GM21717 (cell line): ENCODE measurements around the gene SIVA1.

ENCODE experiments used
- ATAC-seq: cut with Tn5 transposase; IDR thresholded peaks from one replicate; pipeline ENCODE4 v1.9.1; 2021; ENCODE audit warnings: mild to moderate bottlenecking, moderate library complexity; ENCODE audit not compliant: unreplicated experiment

Gene SIVA1

DNA sequence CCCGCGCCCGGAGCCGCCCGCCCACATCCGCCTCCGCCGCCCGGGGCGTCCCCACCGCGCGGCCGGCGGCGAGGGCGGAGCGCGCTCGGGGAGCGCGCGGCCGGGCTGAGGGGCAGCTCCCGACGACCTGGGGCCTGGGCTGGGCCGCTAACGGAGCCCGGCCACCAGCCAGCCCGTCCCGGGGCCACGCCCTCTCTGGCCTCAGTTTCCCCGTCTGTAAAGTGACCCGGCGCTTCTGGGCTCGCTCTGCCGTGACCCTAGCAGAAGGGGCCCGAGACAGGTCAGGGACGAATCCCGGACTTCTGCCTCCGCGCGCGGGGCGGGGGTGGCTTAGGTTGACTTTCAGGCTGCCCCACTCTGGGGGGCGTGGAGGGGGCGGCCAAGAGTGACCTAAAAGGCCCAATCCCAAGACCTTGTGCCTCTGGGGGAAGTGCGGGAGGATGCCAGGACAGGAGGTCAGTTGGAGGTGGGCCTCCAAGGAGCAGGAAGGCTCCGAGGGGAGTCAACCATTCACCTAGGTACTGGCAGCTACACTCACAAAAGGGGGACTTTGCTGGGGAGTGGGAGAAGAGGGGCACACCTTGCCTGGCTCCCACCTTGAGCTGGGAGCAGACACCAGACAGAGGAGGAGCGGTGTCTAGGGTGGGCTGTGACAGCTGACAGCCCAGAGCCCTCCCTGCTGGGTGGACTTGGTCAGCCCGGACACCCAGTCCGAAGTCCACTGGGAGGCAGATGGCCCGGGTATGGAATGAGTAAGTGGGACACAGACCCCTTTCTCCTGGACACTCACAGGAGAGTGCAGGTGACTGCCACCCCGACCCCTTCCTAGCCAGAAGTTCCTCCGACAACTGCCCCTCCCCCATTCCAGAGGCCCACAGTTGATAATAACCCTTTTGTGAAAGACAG, 43.1 kb downstream of the SIVA1 start:
- no peak for ATAC-seq

DNA sequence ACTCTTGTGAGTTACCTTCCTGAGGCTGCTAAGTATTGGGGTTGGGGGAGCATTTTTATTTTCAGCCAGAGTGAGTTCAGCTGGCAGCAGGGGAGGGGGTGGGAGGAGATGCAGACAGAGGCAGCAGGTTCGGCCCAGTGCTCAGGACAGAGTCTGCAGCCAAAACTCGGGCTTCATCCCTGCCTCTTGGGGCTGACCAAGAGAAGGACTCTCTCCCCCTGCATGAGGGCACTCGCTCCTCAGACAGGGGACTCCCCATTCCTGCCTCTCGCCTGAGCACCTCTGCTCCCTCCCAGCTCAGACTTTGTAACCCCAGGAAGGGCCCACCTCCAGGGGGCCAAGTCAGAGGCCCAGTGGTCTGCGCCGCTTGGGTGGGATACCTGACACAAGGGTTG, 43.7 kb downstream of the SIVA1 start:
- ATAC-seq: no peak

DNA sequence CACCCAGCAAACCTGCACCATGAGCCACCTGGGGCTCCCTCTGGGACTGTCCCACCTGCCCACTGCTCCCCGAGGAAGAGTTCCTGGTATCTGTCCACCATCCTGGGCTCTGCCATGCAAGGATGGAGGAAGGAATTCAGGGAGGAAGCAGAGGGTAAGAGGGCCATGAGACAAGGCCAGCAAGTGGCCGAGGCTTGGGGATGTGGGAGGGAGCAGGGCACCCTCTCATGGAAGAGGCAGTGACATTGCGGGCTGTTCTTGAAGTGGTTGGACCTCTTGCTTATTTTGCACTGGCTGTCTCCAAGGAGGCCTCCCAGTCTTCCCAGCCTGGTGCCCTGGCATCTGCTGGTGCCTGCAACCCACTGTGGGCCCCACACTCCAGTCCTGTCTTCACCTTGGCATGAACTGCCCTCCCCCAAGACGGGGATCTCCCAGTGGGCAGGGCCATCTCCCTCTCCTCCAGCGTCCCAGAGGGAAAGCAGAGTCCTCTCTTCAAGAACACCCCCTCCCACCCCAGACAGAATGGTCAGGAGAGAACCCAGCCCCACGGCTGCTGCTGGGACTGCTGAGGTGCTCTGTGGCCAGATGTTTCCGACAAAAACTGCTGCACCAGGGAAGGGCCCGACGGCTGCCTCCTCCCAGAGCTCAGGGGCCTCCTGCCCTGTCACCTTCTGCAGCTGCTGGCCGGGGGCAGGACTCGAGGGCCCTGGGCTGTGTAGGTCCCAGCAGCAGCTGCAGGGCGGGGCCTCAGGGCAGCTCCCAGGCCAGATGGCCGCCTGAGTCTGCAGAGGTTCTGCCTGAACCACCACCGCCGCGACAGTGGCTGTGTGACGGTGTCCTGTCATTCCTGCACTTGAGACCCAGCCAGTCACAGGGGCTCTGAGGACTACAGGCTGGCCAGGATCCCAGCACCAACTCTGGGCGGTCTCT, 44.4 kb downstream of the SIVA1 start:
- no peak for ATAC-seq

DNA sequence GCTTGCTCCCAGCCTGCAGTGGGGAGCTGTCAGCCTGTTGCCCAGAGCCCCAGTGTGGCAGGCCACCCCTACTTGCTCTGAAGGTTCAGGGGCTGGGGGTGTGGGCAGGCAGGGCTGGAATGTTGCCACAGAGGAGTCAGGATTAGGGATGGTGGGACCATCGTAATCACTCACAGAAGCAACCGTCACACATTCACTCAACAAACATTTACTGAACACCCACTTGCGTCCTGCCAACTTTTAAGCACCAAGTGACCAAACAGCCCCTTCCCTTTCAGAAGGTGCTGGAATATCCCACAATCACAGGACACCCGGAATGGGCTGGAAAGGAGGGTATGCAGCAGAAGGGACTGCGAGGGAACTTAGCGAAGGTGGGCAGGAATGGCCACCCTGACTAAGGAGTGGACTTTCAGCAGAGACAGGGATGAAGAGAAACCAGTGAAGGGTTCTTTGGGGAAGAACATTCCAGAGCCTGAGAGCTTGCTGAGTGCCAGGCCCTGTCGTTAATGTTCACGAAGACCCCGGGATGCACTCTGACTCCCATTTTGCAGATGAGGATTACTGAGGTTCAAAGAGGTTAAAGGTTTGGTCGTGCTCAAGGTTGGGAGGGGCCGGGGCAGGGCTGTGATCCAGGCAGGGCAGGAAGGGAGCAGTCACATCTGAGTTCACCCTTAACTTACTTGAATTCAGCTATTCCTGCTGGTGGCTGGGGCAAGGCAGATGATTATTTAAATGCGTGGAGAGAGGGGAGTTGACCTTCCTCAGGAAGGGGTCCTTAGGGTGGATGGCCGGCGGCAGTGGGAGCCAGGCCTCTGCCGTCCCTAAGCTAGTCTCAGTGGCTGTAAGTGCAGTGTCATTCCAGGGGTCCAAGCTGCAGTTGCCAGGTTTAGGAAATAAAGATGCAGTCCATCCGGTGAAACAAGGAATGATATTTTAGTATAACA, 45.6 kb downstream of the SIVA1 start:
- no peak for ATAC-seq

DNA sequence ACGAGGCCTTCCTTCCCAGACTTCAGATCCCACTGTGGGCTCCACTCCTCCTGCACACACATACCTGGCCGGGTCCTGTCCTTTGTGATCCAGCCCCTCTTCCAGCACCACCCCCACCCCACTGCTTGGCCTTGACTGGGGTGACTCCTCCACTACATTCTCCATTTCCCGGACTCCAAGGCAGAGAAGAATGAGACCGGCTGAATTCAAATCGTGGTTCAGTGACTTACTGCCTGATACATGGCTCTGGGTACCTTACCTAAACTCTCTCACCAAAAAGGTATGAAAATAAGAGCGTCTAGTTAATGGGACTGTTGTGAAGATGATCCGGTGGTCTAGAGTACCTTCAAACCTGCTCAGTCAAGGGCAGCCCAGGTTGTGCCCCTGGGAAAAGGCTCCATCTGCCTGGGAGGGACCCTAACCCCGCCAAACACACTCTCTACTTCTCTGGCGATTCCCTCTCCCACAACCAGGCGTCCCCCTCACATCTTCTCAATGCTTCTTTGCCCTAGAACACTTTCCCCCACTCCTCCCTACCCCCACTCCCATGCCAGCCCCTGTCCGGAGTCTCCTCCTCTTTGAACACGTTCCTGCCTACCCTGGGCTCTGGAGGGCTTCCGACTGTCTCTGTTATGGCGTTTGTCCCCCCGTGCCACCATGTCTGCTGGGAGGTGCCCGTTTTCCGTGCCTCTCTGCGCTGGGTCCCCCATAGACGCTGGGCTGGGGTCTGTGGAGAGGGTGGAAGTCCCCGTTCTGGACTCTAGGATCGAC, 46.5 kb downstream of the SIVA1 start:
- no peak for ATAC-seq

DNA sequence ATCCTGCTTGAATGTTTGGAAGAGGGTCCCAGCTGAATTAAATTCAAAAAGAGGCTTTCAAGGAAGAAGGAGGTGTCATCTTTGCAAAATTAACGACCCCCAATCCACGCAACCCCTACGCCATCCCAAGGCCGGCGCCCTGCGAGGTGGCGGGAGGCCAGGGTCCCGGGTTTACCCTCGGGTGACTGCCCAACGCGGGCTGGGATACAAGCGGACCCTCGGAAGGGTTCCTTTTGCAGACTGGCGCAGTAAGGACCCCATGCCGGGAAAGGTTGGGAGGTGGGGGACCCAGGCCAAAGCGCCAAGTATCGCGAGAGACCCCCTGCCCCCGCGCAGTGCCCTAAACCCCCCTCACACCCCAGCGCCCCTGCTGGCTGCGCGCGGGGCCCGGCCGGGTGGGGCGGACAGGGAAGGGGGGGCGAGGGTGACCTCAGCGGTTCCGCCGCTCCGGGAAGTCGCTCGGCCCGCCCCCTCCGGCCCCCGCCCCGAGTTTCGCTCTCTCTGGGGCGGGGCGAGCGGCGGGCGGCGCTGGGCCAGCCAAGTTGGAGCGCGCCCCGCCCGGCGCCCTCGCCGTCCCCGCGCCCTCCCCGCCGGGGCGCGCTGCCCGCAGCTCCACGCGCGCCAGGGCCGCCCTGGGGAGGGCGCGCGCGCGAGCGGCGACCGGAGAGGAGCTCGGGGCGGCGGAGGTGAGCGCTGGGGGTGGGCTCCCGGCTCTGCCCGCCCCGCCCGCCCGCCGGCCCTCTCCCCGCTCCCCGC, 47.2 kb downstream of the SIVA1 start:
- ATAC-seq: peak; percentile 40

DNA sequence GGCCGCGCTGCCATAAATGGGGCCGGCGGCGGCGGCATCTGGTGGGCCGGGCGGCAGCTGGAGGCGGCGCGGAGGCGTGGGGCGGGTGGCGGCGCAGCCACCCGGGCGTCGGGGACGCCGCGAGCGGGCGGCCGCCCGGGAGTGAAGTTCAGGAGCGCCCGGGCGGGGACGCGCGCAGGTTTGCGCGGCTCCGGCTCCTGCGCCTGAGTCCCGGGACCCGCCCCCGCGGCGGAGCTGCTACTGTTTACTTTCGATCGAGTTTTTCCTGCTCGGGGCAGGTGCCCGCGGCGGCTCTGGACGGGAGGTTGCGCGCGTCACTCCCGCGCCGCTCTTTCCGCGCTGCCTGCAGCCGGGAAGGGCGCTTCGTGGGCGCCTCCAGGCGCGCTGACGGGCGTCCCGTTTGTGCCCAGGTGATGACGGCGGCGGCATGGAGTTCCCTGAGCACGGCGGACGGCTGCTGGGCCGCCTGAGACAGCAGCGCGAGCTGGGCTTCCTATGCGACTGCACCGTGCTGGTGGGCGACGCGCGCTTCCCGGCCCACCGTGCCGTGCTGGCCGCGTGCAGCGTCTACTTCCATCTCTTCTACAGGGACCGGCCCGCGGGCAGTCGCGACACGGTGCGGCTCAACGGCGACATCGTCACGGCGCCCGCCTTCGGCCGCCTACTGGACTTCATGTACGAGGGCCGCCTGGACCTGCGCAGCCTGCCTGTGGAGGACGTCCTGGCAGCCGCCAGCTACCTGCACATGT, 48.0 kb downstream of the SIVA1 start, which contains the start of gene ZBTB42:
TSS of gene ZBTB42 (plus strand) at position 331 of the 749 bp plus-strand sequence. CDS start at position 428, 97 bp downstream.
- peak; percentile 29 for ATAC-seq

DNA sequence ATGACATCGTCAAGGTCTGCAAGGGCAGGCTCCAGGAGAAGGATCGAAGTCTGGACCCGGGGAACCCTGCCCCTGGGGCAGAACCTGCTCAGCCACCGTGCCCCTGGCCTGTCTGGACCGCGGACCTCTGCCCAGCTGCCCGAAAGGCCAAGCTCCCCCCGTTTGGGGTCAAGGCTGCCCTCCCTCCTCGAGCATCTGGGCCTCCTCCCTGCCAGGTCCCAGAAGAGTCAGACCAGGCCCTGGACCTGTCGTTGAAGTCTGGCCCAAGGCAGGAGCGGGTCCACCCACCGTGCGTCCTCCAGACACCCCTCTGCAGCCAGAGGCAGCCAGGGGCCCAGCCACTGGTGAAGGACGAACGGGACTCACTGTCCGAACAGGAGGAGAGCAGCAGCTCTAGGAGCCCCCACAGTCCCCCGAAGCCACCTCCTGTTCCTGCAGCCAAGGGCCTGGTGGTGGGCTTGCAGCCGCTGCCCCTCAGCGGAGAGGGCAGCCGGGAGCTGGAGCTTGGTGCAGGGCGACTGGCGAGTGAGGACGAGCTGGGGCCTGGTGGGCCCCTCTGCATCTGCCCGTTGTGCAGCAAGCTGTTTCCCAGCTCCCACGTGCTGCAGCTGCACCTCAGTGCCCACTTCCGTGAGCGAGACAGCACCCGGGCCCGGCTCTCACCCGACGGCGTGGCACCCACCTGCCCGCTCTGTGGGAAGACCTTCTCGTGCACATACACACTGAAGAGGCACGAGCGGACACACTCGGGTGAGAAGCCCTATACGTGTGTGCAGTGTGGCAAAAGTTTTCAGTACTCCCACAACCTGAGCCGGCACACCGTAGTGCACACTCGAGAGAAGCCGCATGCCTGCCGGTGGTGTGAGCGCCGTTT, 48.8 kb downstream of the SIVA1 start:
- ATAC-seq: no peak

DNA sequence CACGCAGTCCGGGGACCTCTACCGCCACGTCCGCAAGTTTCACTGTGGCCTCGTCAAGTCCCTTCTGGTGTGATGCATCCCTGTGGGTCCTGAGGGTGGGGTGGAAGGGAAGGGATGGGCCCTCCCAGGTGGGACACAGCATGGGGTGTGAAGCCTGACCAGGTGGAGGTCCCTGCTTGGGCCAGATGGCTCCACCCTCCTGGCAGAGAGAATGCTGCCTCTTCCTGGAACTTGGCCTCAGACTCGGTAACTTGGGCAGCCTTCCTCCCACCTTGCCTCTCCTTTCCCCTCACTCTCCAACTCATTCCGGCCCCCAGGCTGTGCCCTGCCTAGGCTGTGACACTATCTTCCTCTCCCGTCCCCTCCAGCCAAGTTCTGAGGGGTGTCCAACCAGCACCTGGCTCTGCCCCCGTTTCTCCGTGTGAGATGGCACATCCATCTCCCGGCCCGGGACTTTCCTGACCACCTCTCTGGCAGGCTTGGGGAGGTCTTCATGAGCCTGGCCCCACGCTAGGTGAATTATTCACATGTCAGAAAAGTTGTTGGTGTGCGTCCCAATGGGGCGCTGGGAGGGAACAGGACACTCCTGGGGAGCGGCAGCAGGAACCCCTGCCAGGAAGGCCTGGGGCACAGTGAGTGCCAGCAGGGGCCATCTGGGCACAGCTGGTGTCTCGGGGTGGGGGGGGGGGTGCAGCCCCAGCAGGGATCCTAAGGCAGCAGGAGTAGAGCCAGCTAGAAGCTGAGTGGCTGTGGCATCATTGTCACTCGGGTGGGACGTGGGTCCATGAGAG, 49.6 kb downstream of the SIVA1 start:
- ATAC-seq: no peak

DNA sequence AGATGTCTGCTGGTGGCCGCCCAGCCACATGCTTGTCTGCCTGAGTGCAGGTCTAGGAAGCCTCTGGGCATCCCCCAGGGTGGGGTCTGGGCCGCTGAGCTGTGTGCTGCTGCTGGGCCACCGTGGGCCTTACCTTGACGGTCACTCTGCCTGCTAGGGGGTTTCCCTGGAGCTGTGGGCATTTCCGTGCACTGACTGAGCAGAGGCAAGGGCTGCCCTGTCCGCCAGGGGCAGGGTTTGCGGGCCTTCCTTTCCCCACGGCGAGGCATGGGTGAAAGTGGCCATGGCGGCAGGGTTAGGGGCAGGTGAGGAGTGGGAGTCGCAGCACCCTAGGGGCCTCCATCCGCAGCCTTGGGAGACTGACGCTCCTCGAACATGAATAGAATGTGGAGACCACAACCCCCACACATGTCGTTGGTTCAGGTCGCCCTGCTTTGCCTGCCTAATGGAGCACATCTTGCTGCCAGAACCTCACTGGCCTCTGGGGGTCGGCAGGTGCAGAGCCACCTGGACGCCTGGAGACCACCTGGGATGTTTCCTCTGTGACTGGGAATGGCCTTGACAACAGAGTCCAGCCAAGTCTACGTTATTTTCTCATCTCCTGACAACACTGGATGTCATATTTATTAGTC, 50.4 kb downstream of the SIVA1 start:
- ATAC-seq: no peak

DNA sequence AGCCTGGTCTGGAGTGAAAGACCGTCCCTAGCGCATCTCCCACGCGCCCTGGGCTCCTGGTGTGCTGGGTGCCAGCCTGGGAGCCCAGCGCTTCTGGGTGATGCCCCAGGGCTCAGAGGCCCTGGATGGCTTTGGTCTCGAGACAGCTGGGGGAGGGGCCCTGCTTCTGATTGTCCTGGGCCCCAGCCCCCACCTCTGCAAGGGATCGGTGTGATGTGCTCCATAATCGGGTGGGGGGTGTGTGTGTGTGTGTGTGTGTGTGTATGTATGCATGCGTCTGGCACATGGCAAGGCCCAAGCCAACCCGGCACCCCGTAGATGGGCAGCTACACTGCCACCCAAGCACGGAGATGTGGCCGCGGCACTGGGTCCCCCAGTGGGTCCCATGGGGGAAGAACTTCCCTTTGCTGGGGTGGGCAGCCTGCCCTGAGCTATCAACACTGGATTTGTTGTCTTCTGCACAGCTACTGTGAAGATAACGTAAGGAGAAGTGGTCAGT, 51.0 kb downstream of the SIVA1 start:
- ATAC-seq: no peak

DNA sequence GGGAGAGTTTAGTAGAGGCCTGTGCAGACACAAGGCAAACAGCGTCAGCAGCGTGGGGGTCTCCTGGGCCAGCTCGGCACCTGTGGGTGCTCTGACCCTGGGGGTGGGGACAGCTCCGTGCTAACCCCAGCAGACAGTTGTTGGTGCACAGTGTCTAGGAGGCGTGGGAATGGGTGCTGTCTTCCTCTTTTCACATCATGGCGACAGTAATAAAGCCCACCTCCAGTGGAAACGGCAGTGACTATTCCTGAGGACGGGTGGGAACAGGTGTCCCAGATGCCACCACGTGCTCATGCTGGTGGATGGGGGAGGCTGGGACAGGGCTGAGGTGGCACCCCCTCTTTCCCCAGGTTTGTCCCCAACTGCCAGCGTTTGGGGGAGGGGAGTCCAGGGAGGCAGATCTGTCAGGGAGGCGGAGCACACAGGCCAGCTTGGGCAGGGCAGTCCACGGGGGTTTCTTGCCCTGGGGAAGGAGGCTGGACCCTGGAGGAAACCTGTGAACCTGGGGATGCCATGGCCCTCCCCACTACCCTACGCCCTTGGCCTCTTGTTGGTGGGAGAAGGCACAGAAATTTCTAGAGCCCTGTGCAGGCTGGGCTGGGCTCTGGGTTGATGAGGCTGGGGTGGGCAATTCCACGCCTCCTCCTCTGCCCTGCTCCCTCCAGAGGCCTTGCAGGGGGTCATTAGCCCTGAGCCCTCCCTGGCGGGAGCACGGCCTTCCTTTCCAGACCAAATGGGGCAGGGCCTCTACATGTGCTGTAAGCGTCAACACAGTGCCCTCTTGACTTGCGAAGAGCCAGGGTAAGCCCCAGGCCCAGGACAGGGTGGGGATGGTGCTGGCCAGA, 51.8 kb downstream of the SIVA1 start:
- no peak for ATAC-seq

DNA sequence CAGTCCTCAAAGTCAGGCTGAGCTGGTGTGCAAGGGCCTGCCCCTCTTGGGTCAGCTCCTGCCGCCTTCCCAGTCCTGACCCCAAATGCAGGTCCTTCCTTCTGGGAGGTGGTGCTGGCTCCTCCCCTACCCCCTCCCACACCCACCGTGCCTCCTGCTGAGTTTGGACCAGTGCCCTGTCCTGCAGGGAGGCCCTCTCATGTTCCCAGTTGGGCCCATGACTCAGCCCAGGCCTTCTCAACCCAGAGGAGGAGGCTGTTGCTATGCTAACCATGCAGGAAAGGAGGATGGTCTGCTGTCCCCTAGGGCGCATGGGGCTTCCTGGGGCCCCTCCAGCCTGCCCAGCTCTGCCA, 52.4 kb downstream of the SIVA1 start:
- ATAC-seq: no peak

DNA sequence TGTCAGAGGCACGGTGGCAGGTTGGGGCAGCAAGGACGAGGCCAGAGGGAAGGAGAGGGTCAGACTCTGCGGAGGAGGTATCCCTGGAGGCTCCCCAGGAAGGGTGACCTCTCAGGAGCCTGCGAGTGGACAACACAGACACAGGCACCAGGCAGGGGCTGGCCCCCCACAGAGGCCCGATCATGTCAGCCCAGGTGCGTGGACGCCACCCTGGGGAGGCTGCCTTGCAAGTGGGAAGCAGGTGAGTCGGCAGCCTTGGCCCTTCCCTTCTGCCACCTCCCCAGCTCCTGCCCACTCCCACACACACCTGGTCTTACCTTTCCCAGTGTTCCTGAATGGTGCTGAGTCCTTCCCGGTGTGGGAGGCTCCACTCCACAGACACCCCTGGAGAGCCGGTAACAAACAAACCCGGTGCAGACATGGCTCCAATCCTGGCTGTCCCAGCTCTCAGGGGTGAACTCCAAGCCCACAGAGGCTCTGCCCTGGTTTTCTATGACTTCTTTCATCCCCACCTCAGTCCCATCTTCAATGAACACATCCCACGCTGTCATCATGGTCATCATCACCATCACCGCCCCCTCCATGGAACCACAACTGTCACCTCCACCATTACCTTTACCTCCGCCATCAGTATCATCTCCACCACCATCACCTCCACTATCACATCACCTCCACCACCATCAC, 53.1 kb downstream of the SIVA1 start:
- ATAC-seq: no peak
